Common myeloid progenitor, CD34-positive (primary cell): ENCODE data around the gene JPT1.

Experiments used
- CTCF ChIA-PET: fragments of 350-600 bp; sonication (Branson Sonifier 250); formaldehyde crosslinking; loops from one replicate; lab custom pipeline; 2021; ENCODE audit warnings: antibody characterized with exemption; lab: Charles Lee
- POLR2A ChIA-PET: fragments of 350-600 bp; sonication (Branson Sonifier 250); formaldehyde crosslinking; loops from one replicate; lab custom pipeline; 2021; ENCODE audit warnings: antibody characterized with exemption; lab: Charles Lee
- DNase-seq, 3 donors: peaks; one replicate each; pipeline versions ENCODE4 v3.0.0 to v3.0.0-alpha.2; 2013
- H3K27ac ChIP-seq, 2 experiments: 1 replicate in 1 of 2; 2 replicates in 1 of 2; pipeline ENCODE4 v1.7.0; 2013; ENCODE audit warnings: inconsistent platforms in 2 of 2, low read length in 2 of 2, mild to moderate bottlenecking in 2 of 2, low read depth in 1 of 2, moderate library complexity in 1 of 2; ENCODE audit not compliant: severe bottlenecking in 2 of 2, insufficient read depth in 1 of 2, poor library complexity in 1 of 2
- H3K27me3 ChIP-seq, 5 experiments: replicated peaks in 2 of 5; 1 replicate in 3 of 5; 2 replicates in 2 of 5; pipeline versions ENCODE4 v1.6.1 to v1.7.0; 2013; ENCODE audit warnings: low read length in 4 of 5, mild to moderate bottlenecking in 2 of 5, moderate library complexity in 2 of 5, inconsistent platforms in 1 of 5; ENCODE audit not compliant: insufficient read depth in 5 of 5, control insufficient read depth in 4 of 5
- H3K36me3 ChIP-seq, 4 experiments: 1 replicate in 2 of 4; 2 replicates in 2 of 4; pipeline versions ENCODE4 v1.6.1 to v1.7.0; 2013; ENCODE audit warnings: low read length in 3 of 4, control low read depth in 1 of 4, mild to moderate bottlenecking in 1 of 4; ENCODE audit not compliant: control insufficient read depth in 4 of 4, insufficient read depth in 4 of 4
- H3K4me1 ChIP-seq, 4 experiments: 1 replicate in 3 of 4; 2 replicates in 1 of 4; pipeline versions ENCODE4 v1.6.1 to v1.7.1; 2013; ENCODE audit warnings: low read length in 3 of 4, mild to moderate bottlenecking in 3 of 4, control low read depth in 1 of 4, inconsistent platforms in 1 of 4, moderate library complexity in 1 of 4; ENCODE audit not compliant: control insufficient read depth in 4 of 4, insufficient read depth in 4 of 4; ENCODE audit errors: control extremely low read depth in 1 of 4
- H3K4me3 ChIP-seq, 7 experiments: 1 replicate in 4 of 7; 2 replicates in 3 of 7; pipeline versions ENCODE4 v1.5.1 to v1.7.0; 2013; ENCODE audit warnings: mild to moderate bottlenecking in 7 of 7, low read length in 6 of 7, moderate library complexity in 6 of 7, inconsistent platforms in 2 of 7, low read depth in 2 of 7, control low read depth in 1 of 7; ENCODE audit not compliant: insufficient read depth in 4 of 7, control insufficient read depth in 1 of 7; ENCODE audit errors: extremely low read depth in 1 of 7
- H3K9me3 ChIP-seq, 5 experiments: 1 replicate in 4 of 5; 2 replicates in 1 of 5; pipeline versions ENCODE4 v1.6.1 to v1.7.1; 2013; ENCODE audit warnings: low read length in 4 of 5, mild to moderate bottlenecking in 2 of 5, inconsistent platforms in 1 of 5, low read depth in 1 of 5, moderate library complexity in 1 of 5; ENCODE audit not compliant: control insufficient read depth in 4 of 5, insufficient read depth in 2 of 5; ENCODE audit errors: control extremely low read depth in 1 of 5
- WGBS: methylation state at CpG from one replicate; pipeline ENCODE4 v1.1.5; 2013; ENCODE audit not compliant: insufficient coverage; 5-methylcytosine and 5-hydroxymethylcytosine counted together

The JPT1 gene

GRCh38 chr17:75087558-75088453 is 66.5 kb downstream of the JPT1 start, which contains the start of gene SLC16A5:
SLC16A5 (plus strand) TSS chr17:75087954; CDS start chr17:75093637, 5,683 bp downstream.
- Histone ChIP-seq H3K27ac (peak within 1 kb of the TSS in 1 of 2 experiments; percentile 67), H3K9me3 (no peaks in the 10 kb centered on the region), H3K36me3 (no peaks in the 10 kb centered on the region), H3K4me1 (peaks cover 0 to 54% (median 29%) of the 10 kb centered on the region in 4 experiments), H3K4me3 (peak within 1 kb of the TSS; percentile 7 to 87 (median 75)), H3K27me3 (no peaks in the 10 kb centered on the region)
- DNase-seq = peak in 2 of 3 donors; percentile 42 to 52
- 0% methylated on average over 57 of the region's 69 CpGs for WGBS
- CTCF ChIA-PET = interaction anchor here (0.6 to 4.4 kb wide), 13 partner anchors 10 to 214 kb away, joined by 3 to 29 read pairs (median 5); partner anchors contain the start of gene NT5C
- POLR2A ChIA-PET = interaction anchor here (0.5 to 2.4 kb wide), 6 partner anchors 8 to 1608 kb away, joined by 3 to 7 read pairs (median 4); partner anchors contain the start of gene ARMC7

GRCh38 chr17:75087182-75087557 is 67.1 kb downstream of the JPT1 start:
- no peaks in the 10 kb centered on the region for H3K9me3 ChIP-seq
- H3K36me3 ChIP-seq = no peaks in the 10 kb centered on the region
- H3K4me3 ChIP-seq = peak overlapping the region; percentile 7 to 87 (median 75)
- ChIA-PET POLR2A (interaction anchor here (0.5 to 2.4 kb wide), 5 partner anchors 9 to 1608 kb away, joined by 3 to 7 read pairs (median 4); partner anchors contain the start of gene ARMC7), CTCF (interaction anchor here (1.1 to 4.4 kb wide), 6 partner anchors 10 to 86 kb away, joined by 3 to 29 read pairs (median 9); no protein-coding TSS in a partner anchor)
- no peaks in the 10 kb centered on the region for H3K27me3 ChIP-seq
- DNase-seq = no peak
- WGBS = 80% methylated on average over 12 of the region's 12 CpGs
- H3K27ac ChIP-seq = peak overlapping the region in 1 of 2 experiments; percentile 67
- peaks cover 0 to 49% (median 29%) of the 10 kb centered on the region in 4 experiments for H3K4me1 ChIP-seq

GRCh38 chr17:75086496-75087181 is 67.7 kb downstream of the JPT1 start:
- H3K9me3 ChIP-seq = no peaks in the 10 kb centered on the region
- 84% methylated on average over 11 of the region's 15 CpGs for WGBS
- H3K4me1 ChIP-seq = peaks cover 0 to 45% (median 26%) of the 10 kb centered on the region in 4 experiments
- no peak overlapping the region for H3K27ac ChIP-seq
- CTCF ChIA-PET = interaction anchor here (1.1 to 4.4 kb wide), 5 partner anchors 10 to 87 kb away, joined by 3 to 29 read pairs (median 5); no protein-coding TSS in a partner anchor
- H3K27me3 ChIP-seq = no peaks in the 10 kb centered on the region
- POLR2A ChIA-PET = interaction anchor here (2.4 kb wide), 1 partner anchor 9 kb away, joined by 7 read pairs; no protein-coding TSS in a partner anchor
- H3K36me3 ChIP-seq = no peaks in the 10 kb centered on the region
- no peak overlapping the region for H3K4me3 ChIP-seq
- no peak for DNase-seq
